GM21717 (cell line): ENCODE measurements around the gene MEIS2.

ENCODE experiments used
- ATAC-seq: cut with Tn5 transposase; IDR thresholded peaks from one replicate; pipeline ENCODE4 v1.9.1; 2021; ENCODE audit warnings: mild to moderate bottlenecking, moderate library complexity; ENCODE audit not compliant: unreplicated experiment

MEIS2 gene

DNA sequence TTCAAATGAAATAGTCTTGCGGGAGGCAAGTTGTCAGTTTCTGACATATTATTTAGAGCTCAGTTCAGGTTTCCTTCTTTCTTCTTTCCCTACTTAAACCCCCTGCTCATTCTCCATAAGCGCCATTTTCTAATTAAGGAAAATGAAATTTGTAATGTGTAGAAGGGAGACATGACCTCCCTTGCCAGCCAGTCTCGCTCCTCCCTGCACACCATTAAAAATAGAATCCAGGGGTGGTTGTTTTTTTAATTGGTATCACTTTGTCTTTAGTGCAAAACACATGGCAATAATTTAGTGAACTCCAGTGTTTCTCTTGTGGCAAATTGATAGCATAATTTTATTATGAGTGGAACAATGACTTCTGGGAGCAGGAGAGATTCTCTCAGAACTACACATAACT is 160.1 kb downstream of the MEIS2 start:
- ATAC-seq, result no peak

DNA sequence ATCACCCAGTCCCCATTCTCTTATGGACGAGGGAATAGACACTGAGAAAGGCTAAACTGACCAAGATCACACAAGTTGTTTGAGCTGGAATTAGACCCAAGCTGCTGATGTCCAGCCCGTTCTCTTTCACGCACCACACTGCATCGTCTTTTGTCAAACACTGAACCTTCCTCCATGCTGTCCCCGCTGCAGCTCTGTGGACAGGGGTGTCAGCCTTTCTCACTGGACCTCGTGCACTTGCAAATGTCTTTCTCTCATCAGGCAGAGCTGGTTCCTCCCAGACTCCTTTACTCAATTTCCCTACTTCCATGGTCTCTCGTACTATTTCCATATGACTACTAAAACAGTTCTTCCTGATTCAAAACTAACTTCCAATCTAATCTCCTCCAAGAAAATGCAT is 161.6 kb downstream of the MEIS2 start:
- ATAC-seq, result no peak

DNA sequence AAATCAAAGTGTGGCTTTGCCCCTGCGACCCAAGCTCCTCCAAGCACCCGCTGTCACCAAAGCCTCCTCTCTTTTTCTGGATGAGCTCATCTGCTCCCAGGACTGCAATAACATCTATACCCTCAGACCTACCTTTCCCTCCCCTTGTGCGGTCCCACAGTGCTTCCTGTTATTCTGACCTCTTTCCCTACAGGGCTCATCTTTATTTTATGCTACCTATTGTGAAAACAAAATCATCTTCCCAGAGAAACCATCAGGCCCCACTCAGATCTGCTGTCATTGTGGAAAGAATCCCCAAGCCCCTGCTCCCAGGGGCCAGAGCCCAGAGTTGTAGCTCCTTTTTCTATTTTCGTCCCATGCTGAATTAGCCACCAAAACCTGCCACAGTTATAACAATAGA is 162.2 kb downstream of the MEIS2 start:
- ATAC-seq, result no peak

DNA sequence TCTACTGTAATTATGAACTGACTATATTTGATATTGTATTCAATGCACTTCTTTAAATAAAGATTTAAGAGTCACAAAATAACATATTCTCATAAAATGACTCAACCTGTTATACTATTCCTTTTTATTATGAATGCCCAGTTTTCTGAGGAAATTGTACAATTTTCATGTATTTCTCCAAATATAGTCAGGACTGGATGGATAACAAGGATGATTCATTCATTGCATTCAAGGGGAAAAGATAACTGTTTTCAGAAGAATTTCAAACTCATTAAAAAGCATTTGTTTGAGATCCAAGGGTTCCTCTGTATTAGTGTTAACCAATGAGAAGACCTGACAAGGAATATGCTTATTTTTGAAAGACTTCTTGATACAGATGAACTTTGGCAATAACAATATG is 163.7 kb downstream of the MEIS2 start:
- no peak for ATAC-seq

DNA sequence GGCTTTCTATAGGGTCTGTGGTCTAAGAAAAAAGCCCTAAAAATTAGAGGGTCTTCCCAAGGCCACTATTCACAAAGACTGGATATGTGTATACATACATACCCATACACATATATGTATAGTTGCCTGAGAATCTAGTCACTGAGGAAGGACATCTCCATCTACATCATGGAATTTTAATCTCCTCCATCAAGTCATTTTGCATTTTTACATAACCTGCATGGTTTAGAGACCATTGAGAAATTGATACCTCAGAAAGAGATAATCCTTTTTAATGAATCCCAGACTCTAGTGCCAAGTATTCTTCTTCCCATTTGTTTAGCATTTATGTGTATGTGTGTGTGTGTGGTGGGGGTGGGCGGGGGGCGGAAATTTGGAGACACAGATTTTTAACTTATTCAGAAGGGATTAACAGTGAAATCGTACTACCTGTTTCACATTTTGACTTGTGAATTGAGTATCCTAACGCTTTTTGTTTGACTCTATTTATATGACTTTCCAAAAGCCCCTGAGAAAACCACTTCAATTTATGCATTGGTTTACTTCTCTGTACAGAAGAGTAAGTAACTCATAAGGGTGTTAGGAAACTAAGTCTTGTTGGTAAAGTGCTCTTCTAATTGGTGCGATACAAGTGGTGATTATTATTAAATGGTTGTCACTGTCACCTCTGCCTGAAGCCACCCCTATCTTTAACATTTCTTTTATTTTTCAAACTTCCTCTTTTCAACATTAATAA is 166.9 kb downstream of the MEIS2 start:
- ATAC-seq, result no peak

DNA sequence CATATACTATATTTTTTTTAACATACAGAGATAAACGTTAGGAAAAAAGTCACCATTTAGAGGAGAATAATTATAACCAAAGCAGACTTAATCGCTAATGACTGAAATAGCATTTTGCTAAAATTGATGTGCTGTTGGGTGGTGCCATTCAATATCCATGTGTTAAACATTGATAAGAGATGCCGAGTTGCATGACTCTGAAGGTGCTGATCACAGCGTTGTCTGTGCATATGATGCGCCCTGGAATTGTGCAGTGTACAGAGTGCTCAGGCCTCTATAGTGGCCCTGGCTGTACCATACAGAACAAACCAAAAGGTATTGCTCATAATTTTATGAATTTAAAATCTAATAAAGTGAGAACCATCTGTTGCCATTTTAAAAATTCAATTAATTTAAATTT is 168.3 kb downstream of the MEIS2 start:
- ATAC-seq, result no peak

DNA sequence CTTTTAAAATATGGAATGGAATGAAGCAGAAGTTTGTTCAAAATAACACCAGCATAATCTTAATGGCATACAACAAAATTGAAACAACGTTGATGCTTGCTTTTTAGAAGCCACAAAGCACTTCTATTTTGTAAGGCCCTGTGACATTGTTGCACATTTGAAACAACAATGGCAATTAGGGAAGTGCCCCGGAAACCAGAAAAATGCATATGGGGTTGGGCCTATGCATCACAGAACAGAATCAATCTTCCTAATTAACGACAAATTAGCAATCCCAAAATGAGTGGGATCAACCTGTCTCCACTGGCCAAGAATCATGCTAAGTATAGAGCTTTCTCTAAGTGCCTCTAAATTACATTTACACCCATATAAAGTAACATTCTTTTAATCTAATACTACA is 168.9 kb downstream of the MEIS2 start:
- no peak for ATAC-seq

DNA sequence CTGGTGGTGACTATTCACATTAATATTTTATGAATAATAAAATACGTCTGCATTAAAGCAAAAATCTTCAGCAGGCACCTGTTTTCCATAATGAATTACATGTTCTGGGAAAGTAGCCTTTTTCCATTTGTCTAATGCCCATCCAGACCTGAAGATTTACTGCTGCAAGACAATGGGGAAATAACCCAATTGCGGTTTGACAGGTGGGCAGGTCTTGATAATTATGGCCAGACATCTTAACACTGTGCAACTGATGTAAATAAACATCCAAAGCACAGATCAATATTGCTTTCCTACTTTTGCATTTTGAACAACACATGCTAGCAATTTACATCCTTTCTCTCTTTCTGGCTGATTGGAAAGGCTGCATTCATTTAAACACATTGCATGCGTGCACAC is 173.9 kb downstream of the MEIS2 start:
- no peak for ATAC-seq

DNA sequence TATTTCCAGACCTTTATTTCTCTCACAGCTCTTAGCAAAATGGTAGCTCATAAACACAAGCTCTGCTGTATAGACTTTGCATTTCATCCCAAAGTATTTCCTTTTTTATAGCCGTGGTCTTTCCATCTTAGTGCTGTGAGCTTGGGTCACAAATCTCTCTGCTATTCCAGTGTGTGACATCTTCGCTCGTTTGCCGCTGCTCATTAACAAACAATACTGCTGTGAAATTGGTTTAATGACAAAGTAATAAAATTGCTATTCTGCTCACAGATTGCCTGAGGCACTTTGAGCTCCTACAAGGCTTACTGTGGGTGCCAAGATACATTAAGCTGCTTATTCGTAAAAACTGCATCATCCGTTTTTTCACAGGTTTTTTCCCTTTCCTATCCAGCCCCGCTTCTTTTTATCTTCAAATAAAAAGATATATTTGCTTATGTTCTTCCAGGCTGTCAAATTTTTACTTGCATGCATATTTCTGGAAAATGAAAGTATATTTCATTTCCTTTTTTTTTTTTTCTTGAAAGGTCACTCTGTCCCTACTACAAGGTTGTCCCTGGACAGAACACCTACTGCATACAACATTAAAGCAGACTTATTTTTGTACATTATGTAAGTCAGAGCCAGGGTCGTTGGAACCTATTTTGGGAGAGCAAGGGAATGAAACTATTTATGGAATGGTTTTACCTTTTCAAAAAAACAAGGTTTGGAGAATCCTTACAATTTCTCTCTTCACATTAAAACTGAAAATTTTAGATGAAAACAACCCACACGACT is 174.5 kb downstream of the MEIS2 start:
- no peak for ATAC-seq

DNA sequence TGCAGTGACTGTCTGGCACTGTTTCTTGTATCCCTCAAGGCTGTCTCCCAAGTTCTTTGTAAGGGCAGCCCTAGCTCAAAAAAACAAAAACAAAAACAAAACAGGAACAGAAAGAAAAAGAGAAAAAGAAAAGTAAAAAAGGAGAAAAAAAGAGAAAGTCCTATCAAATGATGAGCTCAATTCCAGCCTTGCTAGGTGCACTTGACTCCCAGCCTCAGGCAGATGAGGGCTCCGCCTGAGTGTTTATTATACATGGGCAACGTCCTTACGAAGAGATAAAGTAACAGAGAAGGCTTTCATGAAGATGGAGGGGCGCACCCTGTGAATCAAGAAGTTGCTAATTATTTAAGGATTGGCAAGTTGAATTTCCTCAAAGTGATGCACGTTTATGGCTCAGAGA is 175.3 kb downstream of the MEIS2 start:
- no peak for ATAC-seq

DNA sequence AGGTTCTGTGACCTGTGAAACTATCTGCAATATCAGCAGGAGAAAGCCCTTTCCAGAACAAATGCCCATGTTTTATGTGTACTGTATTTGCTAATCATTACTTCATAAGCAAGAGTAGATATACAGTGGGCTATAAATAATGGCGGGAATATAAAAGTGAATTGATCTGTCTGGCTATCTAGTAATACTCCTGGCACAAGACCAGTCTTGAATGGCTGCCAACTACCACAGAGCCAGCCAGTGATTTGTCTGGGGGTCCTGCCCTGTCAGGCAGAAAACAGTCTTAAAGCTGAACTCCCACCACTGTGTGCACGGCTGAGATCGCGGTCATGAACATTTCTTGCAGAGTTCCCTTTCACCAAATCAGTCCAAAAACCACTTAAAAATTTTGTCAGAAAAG is 176.3 kb downstream of the MEIS2 start:
- ATAC-seq, result no peak

DNA sequence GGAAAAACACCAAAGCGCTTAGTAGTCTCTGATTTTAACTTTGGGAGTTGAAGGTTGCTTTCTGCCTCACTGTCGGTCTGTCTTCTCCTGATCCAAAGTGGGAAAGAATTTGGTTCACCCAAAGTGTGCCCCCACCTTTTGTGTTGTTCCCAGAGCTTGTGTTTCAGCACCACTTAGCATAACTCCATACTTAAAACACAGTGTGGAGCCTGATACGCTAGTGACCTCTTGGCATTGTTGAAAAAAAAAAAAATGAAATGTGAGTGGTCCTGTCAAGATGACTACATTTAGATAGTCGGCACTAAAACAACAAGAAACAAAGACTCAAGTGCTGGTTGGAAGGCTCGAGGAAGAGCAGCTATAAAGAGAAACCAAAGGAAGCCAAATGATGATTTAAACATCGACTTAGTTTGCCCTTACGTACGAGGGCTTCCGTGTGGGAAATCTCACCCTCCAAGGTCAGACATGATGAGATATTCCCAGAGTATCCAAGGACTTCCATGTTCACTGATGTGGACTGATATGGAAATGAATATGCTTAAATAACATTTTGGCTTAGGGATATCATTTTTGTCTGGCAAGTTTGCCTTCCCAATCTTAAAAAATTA is 178.8 kb downstream of the MEIS2 start:
- ATAC-seq, result no peak

DNA sequence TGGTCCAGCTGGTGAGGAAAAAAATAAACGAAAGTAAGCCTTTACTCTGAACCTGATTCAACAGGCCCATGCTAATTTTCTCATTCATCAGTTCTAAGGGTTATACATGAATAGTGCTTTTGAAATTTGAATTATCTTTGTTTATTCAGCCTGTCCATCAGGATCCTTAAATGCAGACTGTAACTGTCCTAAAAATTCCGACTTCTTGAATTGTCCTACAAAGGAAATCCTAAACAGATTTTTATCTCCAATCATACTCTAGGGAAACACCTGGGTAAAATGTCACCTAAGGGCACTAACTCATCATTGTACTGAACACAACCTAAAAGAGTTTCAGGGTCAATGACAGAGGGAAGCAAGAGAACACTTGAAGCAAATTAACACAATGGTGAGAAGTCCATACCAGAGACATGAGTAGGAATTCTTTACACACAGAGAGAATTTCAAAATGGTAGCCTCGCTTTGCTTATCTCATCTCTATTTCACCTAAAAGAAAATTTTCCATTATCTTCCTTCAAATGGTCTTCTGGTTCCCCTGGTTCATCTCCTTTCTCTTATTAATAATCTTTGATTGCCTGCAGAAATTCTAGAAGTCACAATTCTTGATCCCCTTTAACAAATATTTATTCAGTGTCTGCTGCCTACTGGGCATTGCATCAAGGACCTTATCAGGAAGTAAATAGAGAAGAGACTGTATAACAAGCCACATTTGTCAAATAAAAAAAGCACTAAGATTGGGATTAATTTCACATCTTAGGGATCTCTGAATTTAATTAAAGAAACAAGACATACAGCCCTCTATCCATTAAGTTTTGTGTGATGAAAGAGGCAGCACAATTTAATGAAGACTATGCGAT is 182.7 kb downstream of the MEIS2 start:
- no peak for ATAC-seq

DNA sequence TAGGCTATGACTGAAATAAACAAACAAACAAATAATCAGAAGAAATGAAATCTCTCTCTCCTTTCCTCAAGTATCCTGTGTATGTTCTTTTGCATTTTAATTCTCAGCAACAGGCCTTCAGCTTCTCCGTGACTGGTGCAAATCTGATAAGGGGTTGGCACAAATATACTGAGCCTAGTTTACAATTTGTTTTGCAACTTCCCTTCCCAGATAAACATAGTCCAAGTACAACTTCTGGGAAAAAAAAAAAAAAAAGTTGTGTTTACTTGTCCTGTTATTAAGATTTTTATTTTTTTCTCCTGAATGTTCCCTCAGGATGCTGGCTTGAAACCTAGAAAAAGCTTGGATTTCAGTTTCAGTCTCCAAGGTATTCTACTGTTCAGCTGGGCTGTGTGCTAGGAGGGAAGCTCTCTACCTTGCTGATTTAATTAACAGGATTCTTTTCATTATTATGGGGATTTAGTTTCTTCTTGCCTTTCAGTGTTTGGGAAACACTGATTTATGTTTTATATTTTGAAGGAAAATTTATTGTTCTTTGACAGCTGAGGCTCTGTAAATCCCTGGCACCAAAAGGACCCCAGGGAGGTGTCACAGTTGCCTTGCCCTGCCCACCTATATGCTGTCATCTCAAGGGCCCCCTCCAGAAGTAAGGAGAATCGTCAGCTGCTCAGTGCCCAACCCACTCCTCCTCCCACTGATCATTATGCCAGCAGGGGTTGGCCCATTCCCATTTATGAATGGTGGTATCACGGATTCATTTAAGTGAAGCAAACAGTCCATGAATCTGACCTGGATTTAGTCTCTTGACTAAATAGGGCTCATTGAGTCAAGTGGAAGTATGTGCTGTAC is 185.2 kb downstream of the MEIS2 start:
- no peak for ATAC-seq

DNA sequence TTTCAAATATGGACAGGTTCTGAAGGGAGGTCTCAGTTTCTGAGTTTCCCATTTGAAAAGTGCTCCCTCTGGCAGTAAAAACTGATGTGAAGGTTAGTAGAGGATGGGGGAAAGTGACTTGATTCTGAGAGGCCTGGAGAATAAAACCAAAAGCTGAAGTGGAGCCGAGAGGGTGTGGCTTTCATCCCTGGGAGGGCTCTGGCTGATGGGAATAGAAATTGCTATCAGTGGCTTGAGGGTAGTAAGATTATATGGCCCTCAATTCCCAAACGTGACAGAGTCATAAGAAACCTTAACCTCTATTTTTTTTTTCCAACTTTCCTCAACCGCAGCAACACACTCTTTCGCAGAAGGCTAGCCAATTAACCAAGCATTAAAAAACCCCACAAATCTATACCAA is 185.9 kb downstream of the MEIS2 start:
- no peak for ATAC-seq

DNA sequence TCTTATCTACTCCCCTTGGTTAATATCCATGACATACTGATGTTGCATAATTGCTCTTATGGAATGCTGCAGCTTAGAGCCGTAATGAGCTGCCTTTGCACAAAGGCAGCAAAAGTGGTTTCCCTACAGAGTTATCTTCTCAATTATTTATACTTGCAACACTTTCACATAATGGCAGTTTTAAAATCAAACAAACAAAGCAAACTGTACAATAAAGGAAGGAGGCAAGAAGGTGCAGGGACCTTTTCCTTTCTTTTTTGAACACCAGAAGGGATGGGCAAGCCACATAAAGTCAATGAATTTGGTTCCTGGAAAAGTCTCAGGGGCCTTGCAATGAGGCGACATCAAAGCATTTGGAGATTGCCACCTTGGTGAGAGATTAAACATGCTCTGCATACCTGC is 188.0 kb downstream of the MEIS2 start:
- ATAC-seq, result no peak

DNA sequence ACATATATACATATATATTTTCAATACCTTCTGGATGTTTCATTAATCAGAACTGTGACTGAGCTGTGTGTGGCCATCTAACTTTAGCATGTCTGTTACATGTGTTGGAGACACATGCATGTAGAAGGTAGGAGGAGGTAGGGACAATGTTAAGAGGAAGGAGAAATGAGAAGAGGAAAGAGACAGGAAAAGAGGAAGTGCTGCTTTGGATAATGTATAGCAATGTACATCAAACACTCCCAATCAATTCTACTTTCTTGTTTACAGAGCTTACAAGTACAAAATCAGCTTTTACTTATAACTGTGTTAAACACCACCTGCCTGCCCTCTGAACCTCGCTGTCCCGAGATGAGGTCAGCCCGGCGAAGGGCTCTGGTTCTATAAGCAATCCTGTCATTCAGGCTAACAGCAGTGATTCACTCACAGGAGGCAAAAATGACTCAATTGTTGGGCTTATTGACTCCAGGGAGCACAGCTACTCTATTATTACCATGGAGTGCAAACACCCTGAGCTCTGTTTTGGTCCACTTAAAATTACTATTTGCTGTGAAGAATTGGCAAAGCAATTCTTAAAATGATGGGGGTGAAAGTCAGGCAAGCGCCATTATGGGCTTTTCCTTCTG is 188.9 kb downstream of the MEIS2 start:
- no peak for ATAC-seq

DNA sequence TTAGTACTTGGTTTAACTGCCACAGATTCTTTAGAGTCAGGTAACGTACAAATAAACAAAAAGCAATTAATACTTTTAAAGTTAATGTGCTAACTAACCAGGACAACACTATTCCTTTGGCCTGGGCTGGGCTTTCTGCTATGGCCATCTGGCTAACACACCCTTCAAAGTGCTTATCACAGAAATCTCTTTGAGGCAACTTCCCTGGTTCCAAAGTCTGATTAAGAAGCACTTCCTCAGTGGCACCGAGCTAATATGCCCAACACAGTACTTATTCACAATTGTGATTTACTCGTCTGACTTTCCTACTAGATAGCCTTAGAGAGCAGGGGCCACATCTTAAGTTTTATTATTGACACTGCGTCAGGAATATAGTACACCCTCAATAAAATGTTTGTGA is 191.4 kb downstream of the MEIS2 start:
- ATAC-seq, result no peak

DNA sequence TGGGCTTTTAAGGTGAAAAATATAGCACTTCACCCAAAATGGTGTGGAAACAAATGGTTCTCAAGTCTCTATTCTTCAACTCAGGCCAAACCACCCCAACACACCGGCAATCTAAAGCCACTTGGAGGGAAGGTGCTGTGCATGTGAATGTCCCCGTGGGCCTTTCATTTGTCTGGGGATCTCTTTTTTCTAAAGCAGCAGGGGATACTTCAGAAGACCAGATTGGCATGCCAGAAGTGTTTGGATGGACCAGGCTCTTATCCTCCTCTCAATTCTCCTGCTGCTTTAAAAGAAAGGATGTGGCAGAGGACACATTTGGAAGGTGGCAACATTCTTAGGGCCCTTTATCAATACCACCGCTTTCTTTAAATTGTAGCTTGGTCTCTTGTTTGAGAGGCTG is 193.1 kb downstream of the MEIS2 start:
- no peak for ATAC-seq

DNA sequence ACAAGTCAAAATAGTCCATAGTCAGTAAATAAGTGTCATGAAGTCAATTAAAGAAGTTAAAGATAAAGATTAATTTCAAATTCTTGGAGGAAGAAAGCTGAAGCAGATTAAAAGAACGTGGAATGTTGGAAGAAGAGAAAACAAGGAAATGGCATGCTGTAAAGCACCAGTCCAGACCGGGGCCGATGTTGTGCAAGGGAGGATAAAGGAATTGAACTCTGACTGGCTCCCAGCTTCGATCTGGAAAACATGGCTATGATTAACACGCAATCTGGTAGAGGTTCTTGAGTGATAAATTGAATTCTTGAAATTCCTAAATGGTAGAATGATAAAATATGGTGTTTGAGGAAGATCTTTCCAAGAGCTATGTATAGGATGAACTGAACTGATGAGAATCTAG is 194.4 kb downstream of the MEIS2 start:
- no peak for ATAC-seq
